GM18520 (cell line): ENCODE data around the gene FNDC1.
"Not testable (repeated sequence)": the region's sequence is repeated elsewhere in the genome, so short reads cannot be mapped to it uniquely, and the experiment has no call there.

Experiments used
- ATAC-seq: cut with Tn5 transposase; IDR thresholded peaks from one replicate; pipeline ENCODE4 v1.9.1; 2021; ENCODE audit not compliant: unreplicated experiment

Gene FNDC1

DNA sequence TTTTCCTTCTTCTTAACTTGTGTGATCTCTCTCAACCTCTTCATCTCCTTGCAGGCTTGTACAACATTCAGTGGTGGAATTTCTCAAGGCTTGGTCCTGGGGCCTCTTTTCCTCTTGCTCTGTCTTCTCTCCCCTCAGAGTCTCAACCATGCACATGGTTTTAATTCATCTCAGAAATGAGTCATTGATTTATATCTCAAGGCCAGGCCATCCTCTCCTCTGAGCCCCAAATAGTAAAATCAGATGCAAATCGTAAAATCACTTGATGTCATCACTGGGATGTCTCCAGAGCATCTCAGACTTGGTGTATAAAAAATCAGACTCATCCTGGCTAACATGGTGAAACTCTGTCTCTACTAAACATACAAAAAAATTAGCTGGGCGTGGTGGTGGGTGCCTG, 85.0 kb downstream of the FNDC1 start:
- ATAC-seq = no peak

DNA sequence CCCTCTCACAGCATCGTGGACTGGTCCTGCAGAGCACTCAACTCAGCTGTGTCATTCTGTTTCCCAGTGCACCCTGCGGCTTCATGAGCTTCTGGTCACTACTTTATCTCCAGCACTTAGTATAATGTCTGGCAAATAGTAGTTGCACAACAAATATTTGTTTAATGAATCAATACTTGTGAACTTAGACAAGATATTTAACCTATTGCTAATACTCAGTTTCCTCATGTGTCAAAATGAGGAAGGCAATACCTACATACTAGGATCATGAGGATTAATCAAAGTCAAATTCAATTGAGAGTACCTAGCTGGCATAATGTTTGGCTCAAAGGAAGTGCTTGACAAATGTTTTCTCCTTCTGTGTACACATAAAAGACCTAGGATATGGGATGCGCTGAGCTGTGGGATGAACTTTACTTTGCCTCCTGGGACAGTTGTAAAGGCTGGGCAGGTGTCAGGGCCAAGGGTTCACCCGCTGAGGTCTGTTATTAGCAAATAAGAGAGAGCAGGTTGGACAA, 86.3 kb downstream of the FNDC1 start:
- no peak for ATAC-seq

DNA sequence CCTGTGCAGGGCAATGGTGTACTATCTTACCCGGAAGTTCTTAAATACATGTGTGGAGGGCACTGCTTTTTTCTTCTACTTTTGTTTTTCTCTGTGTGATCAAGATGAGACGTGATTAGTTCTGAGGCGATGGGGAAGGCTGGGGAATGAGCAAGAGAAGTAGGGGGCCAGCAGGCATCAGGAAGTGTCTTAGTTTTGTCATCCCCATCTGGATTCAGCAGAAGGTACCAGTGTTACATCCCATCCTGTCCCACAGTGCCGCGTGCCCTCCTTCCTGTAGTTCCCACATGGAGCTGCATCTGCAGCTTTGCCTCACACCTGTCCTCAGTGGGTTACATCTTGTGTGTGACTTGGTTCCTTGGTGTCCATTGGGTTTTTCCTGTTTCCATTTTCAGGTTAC, 86.9 kb downstream of the FNDC1 start:
- ATAC-seq = no peak

DNA sequence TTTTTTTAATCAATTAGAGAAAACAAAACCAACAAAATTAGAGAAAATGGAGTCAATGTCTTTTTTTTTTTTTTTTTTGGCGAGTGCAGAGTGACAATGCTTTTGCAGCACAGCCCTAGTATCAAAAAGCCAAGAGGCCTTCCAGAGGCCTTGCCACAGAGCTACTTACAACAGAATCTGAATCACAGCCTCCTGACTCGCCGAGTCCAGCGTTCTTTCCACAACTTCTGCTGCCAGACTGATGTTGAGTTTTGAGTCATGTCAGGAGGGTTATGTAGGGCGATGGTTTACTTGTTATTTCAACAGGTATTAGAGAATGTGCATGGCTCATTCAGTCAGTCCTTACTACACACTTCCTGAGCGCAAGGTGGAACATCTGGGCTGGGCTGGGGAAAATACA, 88.6 kb downstream of the FNDC1 start:
- ATAC-seq = no peak

DNA sequence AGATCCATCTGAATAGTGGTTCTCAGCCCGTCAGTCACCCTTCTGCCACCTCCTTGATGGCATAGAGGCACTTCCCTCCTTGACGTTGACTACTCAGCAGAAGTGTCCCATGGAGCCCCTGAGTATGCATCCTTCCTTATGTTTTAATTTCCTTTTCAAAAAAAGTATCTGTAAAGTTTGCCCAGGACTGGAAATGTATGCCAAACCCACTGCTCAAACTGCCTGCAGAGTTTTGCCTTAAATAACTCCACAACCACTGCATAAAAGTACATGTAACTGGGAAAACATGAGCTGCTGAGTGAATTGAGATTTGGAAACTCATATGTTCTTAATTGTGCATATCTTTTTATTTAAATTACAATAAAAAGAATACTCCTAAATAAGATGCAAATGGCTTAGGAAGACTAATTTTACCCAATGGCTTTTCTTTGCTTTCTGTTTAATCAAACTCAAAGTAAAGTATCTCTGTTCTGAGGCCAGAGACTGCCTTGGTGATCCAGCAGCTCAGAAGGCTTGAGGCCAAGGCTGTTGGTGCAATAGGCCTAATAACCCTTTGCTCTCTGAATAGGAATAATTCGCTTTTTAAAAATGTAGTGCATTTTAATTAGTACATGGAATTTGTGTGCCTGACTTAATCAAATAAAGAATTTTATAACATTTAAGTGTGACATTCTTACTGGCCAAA, 90.4 kb downstream of the FNDC1 start:
- no peak for ATAC-seq

DNA sequence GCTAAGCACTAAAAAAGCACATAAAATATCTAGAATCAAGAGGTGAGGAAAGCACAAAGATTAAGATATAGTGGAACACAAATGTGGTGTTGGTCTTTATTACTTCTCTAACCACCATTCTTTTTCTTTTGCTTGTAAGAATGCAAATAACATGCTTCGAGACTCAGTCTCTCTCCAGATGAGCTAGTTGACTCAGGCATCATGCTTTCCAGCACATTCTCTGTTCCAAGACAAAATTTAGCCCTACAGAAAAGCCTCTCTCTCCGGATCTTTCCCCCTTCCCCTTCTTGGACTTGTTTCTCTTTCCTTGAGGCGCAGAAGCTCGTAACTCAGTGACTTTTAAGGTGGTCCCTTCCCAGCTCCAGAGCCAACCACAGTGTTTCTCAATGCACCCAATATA, 91.0 kb downstream of the FNDC1 start:
- ATAC-seq = no peak

DNA sequence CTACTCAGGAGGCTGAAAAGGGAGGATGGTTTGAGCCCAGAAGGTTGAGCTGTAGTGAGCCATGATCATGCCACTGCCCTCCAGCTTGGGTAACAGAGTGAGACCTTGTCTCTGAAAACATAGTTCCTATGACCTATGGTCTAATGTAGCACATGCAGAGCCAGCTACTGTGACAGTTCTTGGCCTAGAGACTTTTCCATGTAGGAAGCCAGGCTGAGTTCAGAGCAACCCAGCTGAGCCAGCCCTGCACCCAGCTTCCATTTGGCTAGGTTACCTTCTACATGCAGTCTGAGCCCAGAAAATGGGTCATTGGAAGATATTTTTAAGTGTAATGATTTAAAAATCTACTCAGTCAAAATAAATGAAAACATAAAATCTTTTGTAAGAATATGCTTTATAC, 92.8 kb downstream of the FNDC1 start:
- ATAC-seq = no peak

DNA sequence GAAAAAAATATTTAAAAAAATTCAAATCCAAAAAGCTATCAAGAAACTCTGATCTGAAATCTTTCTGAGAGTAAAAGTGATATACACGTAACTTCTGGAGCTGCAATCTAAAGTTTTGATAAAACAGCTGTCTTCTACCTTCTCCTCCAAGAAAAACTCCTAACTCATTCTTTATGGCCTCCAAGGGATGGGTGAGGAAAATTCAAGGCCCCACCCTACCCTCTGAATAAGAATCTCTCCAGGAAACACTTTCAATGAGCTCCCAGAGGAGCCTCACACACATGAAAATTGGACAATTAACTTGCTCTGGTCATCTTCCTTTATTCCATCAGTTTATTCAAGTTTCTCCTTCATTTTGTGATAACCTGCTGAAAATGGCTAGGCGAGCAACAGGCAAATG, 93.4 kb downstream of the FNDC1 start:
- no peak for ATAC-seq

DNA sequence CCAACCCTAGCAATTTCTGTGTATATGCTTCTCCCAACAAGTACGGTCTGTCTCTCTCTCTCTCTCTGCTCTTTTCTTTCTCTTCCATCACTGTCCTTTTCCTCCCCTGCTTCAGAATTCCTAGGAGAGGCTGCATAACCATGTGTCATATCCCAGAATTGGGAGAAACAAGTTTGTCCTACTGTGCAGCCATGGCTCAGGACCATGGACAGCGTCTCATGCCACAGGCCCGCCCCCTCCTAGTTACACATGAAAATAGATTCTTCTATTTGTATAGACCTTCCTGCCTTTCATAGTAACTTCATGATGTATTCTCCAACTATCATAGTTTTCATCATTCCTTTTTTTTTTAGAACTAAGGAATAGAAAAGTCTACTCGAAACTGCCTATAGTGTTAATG, 98.0 kb downstream of the FNDC1 start:
- ATAC-seq = no peak

DNA sequence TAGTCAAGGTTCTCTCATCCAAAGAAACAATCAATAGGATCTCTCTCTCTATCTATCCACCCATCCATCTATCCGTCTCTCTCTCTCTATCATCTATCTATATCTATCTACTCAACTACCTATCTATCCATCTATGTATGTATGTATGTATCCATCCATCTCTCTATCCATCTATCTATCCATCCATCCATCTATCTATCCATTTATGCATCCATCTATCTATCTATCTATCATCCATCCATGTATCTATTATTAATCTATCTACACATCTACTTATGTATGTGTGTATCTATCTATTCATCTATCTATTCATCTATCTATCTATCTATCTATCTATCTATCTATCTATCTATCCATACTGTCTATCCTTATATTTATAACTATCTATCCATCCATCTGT, 99.3 kb downstream of the FNDC1 start:
- ATAC-seq = no peak

DNA sequence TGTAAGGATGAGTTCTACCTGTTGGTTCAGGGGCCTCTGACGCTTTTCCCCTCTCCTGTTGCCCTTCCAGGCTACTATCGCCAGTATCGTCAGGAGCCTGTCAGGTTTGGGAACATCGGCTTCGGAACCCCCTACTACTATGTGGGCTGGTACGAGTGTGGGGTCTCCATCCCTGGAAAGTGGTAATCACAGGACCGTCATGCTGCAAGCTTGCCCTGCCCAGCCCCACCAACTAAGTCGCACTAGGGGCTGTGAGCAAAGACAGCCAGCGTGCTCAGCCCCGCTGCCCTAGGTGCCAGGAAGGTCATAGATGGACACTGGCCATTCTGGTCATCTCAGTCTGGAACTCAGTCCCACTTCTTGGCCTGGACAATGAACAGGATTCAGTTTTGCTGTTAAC, 102.1 kb downstream of the FNDC1 start:
- ATAC-seq = no peak

DNA sequence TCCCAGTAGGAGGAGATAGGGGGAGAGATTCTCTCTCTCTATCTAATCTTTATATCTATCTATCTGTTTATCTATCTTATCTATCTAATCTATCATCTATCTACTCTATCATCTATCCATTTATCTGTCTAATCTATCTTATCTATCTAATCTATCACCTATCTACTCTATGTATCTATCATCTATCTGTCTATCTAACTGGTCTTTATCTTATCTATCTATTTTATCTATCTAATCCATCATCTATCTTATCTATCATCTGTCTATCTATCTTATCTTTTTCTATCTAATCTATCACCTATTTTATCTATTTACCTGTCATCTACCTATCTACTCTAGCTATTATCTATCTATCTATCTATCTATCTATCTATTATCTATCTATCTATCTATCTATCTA, 109.4 kb downstream of the FNDC1 start:
- ATAC-seq = no peak

DNA sequence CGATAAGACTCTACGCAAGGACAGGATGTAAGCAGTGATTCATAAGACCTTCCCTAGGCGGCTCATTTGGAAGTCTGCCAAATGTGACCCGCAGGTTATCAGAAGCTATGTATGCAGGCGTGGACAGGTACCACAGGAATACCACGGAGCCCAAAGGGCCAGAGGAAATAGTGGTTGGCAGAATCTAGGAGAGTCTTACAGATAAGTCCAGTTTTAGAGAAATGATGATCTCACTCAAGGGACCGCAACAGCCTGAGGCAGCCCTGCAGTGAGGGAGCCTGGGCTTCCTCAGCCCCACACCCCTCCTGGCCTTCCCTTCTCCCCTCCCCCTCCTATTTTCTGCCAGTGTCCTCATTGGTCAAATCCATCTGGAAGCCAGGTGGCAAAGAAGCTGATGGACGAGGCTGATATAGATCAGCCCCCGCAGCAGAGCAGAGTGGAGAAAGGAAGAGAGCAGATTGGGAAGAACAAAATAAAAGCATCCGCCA, 110.6 kb downstream of the FNDC1 start:
- ATAC-seq = no peak

DNA sequence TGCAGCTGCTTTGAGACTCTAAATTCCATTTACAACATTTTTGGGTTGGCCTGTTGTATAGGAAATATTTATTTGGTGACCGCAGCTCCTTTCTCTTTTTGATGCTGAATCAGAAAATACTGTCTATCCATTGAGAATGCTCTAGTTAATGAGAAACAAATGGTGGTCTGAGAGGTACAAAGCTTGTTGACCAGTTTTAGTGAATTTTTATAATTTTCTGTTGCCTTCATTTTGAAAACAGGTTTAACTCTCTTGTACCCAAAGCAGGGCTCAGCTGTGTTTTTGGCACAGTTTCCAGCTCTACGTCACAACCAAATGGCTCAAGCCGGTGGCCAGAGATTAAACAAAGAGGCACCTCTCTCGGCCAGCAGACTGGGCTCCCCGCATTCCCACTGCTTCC, 113.2 kb downstream of the FNDC1 start:
- no peak for ATAC-seq

DNA sequence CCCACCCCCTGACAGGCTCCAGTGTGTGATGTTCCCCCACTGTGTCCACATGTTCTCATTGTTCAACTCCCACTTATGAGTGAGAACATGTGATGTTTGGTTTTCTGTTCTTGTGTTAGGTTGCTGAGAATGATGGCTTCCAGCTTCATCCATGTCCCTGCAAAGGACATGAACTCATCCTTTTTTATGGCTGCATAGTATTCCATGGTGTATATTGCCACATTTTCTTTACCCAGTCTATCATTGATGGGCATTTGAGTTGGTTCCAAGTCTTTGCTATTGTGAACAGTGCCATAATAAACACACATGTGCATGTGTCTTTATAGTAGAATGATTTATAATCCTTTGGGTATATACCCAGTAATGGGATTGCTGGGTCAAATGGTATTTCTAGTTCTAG, 115.5 kb downstream of the FNDC1 start:
- ATAC-seq = not testable (repeated sequence)

DNA sequence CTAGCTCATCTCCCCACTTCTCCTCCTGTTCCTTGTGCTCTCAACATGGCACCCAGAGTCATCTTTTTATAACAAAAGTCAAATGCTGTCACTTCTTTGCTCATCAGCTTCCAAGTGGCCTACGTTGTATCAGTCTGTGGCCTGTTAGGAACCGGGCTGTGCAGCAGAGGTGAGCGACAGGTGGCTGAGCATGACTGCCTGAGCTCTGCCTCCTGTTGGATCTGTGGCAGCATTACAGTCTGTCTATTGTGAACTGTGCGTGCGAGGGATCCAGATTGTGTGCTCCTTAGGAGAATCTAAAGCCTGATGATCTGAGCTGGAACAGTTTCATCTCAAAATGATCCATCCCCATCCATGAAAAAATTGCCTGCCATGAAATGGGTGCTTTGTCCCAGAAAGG, 129.6 kb downstream of the FNDC1 start:
- no peak for ATAC-seq

DNA sequence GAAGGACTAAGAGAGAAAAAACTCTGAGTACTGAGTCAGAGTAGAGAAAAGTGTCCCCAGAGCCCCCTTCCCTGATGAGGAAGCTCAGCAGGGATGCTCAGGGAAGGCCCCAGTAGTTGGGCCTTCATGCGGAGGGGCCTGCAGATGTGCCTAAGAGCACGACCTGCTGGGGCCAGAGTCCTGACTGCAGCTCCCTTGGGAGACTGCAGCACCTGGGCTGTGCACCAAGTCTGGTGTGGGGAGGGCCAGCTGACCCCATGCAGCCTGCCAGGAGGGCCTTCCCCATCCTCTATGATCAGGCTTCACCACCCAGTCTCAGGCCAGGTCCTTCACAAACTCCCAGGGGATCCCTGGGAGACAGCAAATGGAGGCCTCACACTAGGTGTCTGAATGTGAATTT, 130.4 kb downstream of the FNDC1 start:
- no peak for ATAC-seq

DNA sequence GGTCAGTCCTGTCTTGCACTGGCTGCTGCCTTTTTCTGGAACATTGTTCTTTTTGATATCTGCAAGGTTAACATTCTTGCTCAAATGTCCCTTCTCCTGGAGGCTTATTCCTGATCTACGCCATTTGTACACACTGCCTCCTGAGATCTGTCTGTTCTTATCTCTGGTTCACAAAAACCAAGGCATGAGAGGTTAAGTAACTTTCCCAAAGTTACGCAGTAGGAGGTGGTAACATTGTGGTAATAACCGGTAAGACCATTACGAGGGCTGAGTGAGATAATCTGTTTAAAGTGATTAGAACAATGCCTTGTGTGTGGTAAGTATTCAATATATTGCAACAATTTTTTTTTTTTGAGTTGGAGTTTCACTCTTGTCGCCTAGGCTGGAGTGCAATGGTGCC, 132.1 kb downstream of the FNDC1 start:
- no peak for ATAC-seq

DNA sequence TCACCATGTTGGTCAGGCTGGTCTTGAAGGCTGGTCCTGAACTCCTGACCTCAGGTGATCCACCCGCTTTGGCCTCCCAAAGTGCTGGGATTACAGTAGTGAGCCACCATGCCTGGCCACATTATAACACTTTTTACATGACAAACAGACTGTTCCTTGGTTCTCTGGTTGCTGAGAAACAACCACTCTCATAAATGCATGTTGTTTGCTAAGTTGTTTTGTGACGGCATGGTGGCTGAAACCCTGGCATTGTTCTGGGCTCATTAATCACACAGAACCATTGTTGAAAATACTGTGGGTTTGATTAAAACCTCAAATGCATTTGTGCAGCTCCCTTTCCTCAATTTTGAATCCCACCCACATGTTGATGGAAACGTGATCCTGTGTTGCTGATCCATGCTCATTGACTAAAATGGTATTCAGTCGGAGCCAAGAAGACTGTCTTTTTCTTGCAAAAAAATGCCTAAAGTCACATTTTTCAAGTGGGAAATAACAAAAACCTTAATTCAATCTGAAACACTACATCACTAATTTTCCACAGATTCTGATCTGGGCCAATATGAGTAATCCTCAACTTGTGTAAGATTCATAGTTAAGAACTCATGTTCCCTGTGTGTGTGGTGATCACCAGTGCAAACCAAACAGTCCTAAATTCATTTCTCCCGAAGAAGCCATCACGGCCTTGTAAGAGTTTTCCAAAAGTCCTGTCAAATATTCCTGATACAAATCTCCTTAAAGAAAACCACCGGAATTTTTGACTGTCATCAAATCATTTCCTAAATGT, 132.8 kb downstream of the FNDC1 start:
- no peak for ATAC-seq

DNA sequence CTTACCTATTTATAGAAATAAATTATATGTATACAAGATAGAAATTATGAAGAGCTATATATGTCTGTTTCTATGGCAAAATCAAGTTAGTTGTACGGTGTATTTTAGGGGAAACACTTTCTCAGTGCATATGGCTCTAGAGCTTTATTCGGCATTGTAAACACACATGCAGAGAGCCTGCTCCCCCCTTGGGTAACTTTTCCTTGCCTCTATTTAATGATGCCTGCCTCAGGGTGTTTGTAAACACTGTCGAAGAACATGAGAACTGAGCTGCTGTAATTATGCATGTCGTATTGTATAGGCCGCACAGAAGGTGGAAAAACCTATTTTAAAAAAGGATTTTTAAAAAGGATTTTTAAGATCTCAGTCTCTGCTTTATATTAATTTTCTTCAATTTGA, 133.4 kb downstream of the FNDC1 start:
- ATAC-seq = no peak

DNA sequence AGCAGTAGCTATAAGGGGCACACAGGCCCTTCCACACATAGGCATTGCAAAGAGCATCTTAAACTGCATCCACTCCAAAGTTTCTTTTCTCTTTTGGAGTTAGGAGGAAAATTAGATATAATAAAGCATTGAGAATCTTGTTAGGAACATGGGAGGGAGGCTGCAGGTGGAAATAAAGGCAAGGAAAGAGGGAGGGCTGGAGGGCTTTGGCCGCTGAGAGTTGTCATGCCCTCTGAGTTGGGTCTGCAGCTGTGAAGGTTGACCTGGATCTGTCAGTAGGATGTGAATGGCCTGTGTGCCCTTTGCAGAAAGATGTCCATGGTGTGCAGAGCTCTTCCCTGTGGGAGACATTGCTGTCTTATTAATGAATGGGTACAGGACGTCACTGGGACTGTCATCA, 134.0 kb downstream of the FNDC1 start:
- ATAC-seq = no peak

DNA sequence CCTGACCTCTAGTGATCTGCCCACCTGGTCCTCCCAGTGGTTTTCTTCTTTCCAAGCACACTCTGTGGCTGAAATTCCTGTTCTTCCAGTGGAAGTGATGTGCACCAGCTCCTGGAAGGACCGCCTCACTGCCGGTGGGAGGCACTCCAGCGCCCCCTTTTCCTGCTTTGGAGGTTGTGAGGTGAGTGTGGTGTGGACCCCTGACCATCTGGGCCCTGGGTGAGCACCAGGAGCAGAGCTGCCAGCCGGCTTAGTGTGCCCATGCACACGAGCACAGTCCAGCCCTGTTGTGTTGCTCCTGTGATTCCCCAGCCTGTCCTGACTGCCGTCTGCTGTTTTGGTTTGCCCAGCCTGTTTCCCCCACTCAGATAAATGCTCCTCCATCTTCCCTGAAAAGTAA, 134.6 kb downstream of the FNDC1 start:
- ATAC-seq = no peak
